Heart left ventricle (tissue), 16 donors: ENCODE results near the gene IER5. TPM values are rescaled to one million over a fixed set of nuclear protein-coding genes. Genes with fewer than 3 reads are reported as not detected.

Source experiments
- ATAC-seq, 4 donors: fragments of 200-7000 bp; cut with Tn5 transposase; one replicate each; pipeline ENCODE4 v1.9.1; 2020 to 2022; ENCODE audit warnings: moderate library complexity in 4 of 4, mild to moderate bottlenecking in 3 of 4, moderate number of reproducible peaks in 1 of 4
- DNase-seq, 5 donors: peaks; one replicate each; pipeline ENCODE4 v3.0.0-alpha.2; 2020
- H3K27ac ChIP-seq, 12 donors: fragments of 200-600 bp; sonication (generic) in 4 of 12; one replicate each; pipeline versions ENCODE4 v1.5.0 to v1.8.0; 2016 to 2022; ENCODE audit warnings: mild to moderate bottlenecking in 2 of 12
- H3K27me3 ChIP-seq, 9 donors: fragments of 200-600 bp; sonication (generic) in 2 of 9; one replicate each; pipeline versions ENCODE4 v1.5.1 to v1.8.0; 2016 to 2022; ENCODE audit warnings: mild to moderate bottlenecking in 3 of 9
- H3K36me3 ChIP-seq, 9 donors: fragments of 200-600 bp; sonication (generic) in 2 of 9; one replicate each; pipeline versions ENCODE4 v1.5.0 to v1.8.0; 2018 to 2022; ENCODE audit warnings: mild to moderate bottlenecking in 2 of 9
- H3K4me1 ChIP-seq, 12 donors: fragments of 200-600 bp; sonication (generic) in 4 of 12; one replicate each; pipeline versions ENCODE4 v1.5.0 to v1.8.0; 2016 to 2022; ENCODE audit warnings: mild to moderate bottlenecking in 3 of 12
- H3K4me3 ChIP-seq, 12 donors: fragments of 200-600 bp; sonication (generic) in 4 of 12; one replicate each; pipeline versions ENCODE4 v1.5.0 to v1.8.0; 2017 to 2022; ENCODE audit warnings: mild to moderate bottlenecking in 9 of 12, moderate library complexity in 4 of 12
- H3K9me3 ChIP-seq, 12 donors: fragments of 200-600 bp; sonication (generic) in 4 of 12; one replicate each; pipeline versions ENCODE4 v1.5.0 to v1.8.0; 2016 to 2022; ENCODE audit warnings: mild to moderate bottlenecking in 1 of 12
- CTCF ChIP-seq, 12 donors: fragments of 200-600 bp; sonication (generic) in 4 of 12; IDR thresholded peaks; one replicate each; pipeline versions ENCODE4 v1.5.0 to v1.8.0; 2018 to 2022; ENCODE audit warnings: antibody characterized with exemption in 12 of 12, mild to moderate bottlenecking in 5 of 12
- POLR2A ChIP-seq, 2 donors: fragments of 450-650 bp; IDR thresholded peaks; one replicate each; pipeline ENCODE4 v1.6.1; 2017; ENCODE audit warnings: antibody characterized with exemption in 2 of 2, mild to moderate bottlenecking in 2 of 2, moderate library complexity in 2 of 2
- WGBS, 4 donors: extraction: QIAGEN DNeasy Blood & Tissue Kit in 2 of 4; methylation state at CpG; one replicate each; pipeline versions ENCODE4 v1.1.5 to v1.1.7; 2013 to 2018; 5-methylcytosine and 5-hydroxymethylcytosine counted together
- intact Hi-C, 10 donors: fragments of 100-400 bp; cut with DNase I; formaldehyde crosslinking; loops; one replicate each; pipeline versions ENCODE4 v1.11.1 to v1.14.2; 2022
- polyA plus RNA-seq, 2 donors: library from polyadenylated mRNA; stranded (reverse); fragments of 200-250 nt; gene quantifications; one replicate each; pipeline ENCODE4 v1.2.3, GENCODE V29; 2013
- total RNA-seq, 9 donors: library from RNA; depleted of rRNA in 2 of 9; stranded (reverse); fragments of >200 nt in 2 of 9; fragmentation: NEBNext Ultra II Directional in 3 of 9; extraction: Animal tissue kit (Norgen Biotek cat#: 25700) in 3 of 9; gene quantifications; one replicate each; pipeline versions ENCODE4 v1.1.0 to v1.2.4, GENCODE V29; 2016 to 2023
- donor health status: ischemic (EF 13 %, LVEDD 7.1; RV severe dilation, severe dysfunction).
- donor health status: healthy with polysubstance abuse.
- donor health status: DM: no; HTN: yes; CAD: no.
- donor health status: DM: no; HTN: no; CAD: no.
- donor health status: ischemic (EF 25% LVEDD 6.9; RV normal size, moderate dysfunction).
- donor health status: ischemic (EF 25% LVEDD 5.7; RV mildly dilated, moderate dysfunction).
- donor health status: healthy.
- donor health status: DM: yes; HTN: yes; CAD: no.
- donor health status: ischemic (EF 35%, LVEDD 5.7; RV mildly dilated, moderate dysfunction).
- donor health status: nonischemic (EF 11% LVEDD 7.7; RV severe dilation, severe dysfunction).
- donor health status: DM: yes; HTN: yes; CAD: no.
- donor health status: PGD.
- donor health status: ischemic (EF 29% LVEDD 5.4; RV normal size, mild dysfunction).
- donor health status: nonischemic (EF 23%, LVEDD 6.1; RV moderate dilation, normal function).

IER5 gene
- total and polyA plus RNA-seq, 11 donors: 12.8 to 23.4 (median 18.5) TPM

DNA sequence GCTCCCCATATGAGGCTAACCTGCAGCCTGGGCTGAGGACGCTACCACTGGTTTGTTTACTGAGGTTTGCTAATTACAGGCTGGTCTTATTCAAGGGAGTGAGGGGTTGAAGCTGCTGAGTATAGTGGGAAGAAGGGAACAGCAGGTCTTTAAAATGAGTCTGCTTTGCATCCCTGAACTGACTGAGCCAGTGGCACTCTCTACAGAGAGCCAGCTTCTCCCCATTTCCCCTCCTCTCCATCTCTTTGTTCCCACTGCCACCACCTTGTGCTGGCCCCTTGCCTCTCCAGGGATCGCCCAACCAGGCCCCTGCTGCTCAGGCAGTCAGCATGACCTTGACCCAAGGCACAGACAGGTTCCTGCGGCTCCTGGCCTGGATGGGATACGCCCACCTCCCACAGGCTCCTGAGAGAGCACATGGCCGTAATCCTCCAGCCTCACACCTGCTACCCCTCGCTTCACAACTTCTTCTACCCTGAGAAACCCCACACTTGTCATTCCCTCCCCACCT is 45.0 kb downstream of the IER5 start:
- Histone ChIP-seq H3K27me3 (no peaks in the 10 kb centered on the region), H3K9me3 (no peaks in the 10 kb centered on the region), H3K4me1 (peaks cover 6 to 69% (median 42%) of the 10 kb centered on the region in 12 donors), H3K4me3 (no peak overlapping the region), H3K27ac (peak overlapping the region in 1 of 12 donors; percentile 88), H3K36me3 (no peaks in the 10 kb centered on the region)
- intact Hi-C loops: no loop called here
- ATAC-seq (no peak), DNase-seq (no peak)
- TF ChIP-seq POLR2A (IDR thresholded peaks at IDR 0.05): no peak
- no peak for TF ChIP-seq CTCF (IDR thresholded peaks at IDR 0.05)
- 87 to 93% (median 91%) methylated on average over 6 of the region's 6 CpGs for WGBS, 4 donors

DNA sequence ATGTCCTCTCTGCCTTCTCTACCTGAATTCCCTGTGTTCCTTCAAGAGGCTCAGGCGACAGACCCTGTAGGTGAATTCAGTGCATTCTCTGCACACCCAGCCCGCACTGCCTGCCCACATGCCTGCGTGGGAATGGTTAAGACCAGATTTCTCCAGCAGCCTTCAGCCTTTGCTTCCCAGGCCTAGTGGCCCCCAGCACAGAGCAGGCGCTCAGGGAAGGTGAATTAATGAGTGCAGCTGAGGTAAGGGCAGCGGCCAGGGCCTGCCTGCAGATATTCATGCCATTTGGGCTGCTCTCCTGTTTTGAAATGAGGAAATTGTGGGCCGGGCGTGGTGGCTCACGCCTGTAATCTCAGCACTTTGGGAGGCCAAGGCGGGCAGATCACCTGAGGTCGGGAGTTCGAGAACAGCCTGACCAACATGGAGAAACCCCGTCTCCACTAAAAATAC is 45.5 kb downstream of the IER5 start:
- H3K27me3 ChIP-seq: no peaks in the 10 kb centered on the region
- 90 to 97% (median 96%) methylated on average over 12 of the region's 12 CpGs for WGBS, 4 donors
- H3K36me3 ChIP-seq: no peaks in the 10 kb centered on the region
- intact Hi-C loops: no loop called here
- no peaks in the 10 kb centered on the region for H3K9me3 ChIP-seq
- H3K4me3 ChIP-seq: no peak overlapping the region
- no peak for DNase-seq
- TF ChIP-seq CTCF (IDR thresholded peaks at IDR 0.05): no peak
- TF ChIP-seq POLR2A (IDR thresholded peaks at IDR 0.05): no peak
- no peak for ATAC-seq
- peak overlapping the region in 1 of 12 donors; percentile 88 for H3K27ac ChIP-seq
- peaks cover 1 to 69% (median 39%) of the 10 kb centered on the region in 12 donors for H3K4me1 ChIP-seq

DNA sequence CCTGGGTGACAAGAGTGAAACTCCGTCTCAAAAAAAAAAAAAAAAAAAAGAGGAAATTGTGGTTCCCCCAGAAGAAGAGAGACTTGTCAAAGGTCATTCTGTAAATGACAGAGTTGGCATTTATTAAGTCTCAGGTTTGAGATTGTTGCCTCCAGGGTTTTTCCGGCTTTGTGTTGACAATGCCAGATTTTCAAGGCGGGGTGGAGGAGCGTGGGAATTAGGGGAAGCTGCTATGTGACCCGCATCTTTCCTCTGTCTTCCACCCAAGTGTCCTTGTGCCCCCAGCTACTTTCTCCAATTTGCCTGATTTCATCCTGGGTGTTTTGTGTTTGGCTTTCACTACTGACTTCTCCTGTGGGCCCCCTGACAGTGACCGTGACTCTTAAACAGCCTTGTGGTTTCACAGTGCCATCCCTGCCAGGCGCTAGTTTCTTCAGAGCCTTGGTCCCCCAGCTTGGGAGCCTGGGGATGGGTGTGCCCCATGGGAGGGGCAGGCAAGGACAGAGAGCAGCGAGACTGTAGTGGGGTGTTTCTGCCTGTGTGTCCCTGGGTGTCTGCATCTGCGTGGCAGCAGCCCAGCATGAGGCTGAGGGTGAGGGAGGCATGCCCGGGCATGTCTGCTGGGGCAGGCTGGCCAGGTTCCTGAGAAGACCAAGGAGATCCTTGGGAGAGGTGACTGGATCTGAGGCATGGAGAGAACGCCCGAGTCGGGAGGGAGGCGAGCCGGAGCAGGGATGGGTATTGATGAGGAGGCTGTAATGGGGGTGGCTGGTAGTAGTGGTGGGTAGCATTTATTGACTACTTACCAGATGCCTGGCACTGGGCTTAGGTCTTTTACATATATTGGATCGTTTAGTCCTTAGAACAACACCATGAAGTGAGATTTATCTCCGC is 46.3 kb downstream of the IER5 start:
- no peak for TF ChIP-seq CTCF (IDR thresholded peaks at IDR 0.05)
- TF ChIP-seq POLR2A (IDR thresholded peaks at IDR 0.05): no peak
- ATAC-seq (peak in 3 of 4 donors; percentile 7 to 45 (median 13)), DNase-seq (peak in 1 of 5 donors; percentile 61)
- Histone ChIP-seq H3K4me1 (peaks cover 0 to 69% (median 37%) of the 10 kb centered on the region in 12 donors), H3K4me3 (peak overlapping the region in 1 of 12 donors; percentile 15), H3K36me3 (no peaks in the 10 kb centered on the region), H3K9me3 (no peaks in the 10 kb centered on the region), H3K27me3 (no peaks in the 10 kb centered on the region), H3K27ac (peak overlapping the region in 8 of 12 donors; percentile 6 to 88 (median 52))
- 79 to 84% (median 84%) methylated on average over 17 of the region's 17 CpGs for WGBS, 4 donors
- intact Hi-C loops: no loop called here

- DNase-seq: no peak
- intact Hi-C loops: no loop called here
- 65 to 82% (median 71%) methylated on average over 2 of the region's 2 CpGs for WGBS, 4 donors
- ATAC-seq: peak in 2 of 4 donors; percentile 34 to 42
- Histone ChIP-seq H3K36me3 (no peaks in the 10 kb centered on the region), H3K9me3 (no peaks in the 10 kb centered on the region), H3K4me3 (no peak overlapping the region), H3K27ac (peak overlapping the region in 9 of 12 donors; percentile 6 to 88 (median 50)), H3K4me1 (peaks cover 0 to 69% (median 34%) of the 10 kb centered on the region in 12 donors), H3K27me3 (no peaks in the 10 kb centered on the region)
- TF ChIP-seq POLR2A (IDR thresholded peaks at IDR 0.05) (no peak), CTCF (IDR thresholded peaks at IDR 0.05) (peak in 9 of 12 donors; percentile 13 to 44 (median 27))
Observed at GRCh38 chr1:181135437-181135731, 46.9 kb downstream of the IER5 start.
